ENCODE data around the gene PM20D1.

Gene PM20D1

GRCh38 chr1:205804605-205805004 is 45.3 kb downstream of the PM20D1 start:
- peak overlapping the region; percentile 57 for H3K4me3 Mint-ChIP-seq
- H3K27ac Mint-ChIP-seq, result peak overlapping the region; percentile 91
- H3K27me3 Mint-ChIP-seq, result no peaks in the 10 kb centered on the region
- H3K9me3 Mint-ChIP-seq, result no peaks in the 10 kb centered on the region
- DNase-seq, result no peak
- H3K36me3 Mint-ChIP-seq (ENCODE audit: low read depth), result peaks cover 58% of the 10 kb centered on the region
- H3K4me1 Mint-ChIP-seq (ENCODE audit: low read depth), result peaks cover 58% of the 10 kb centered on the region

GRCh38 chr1:205803986-205804385 is 45.9 kb downstream of the PM20D1 start:
- Mint-ChIP-seq H3K27me3 (no peaks in the 10 kb centered on the region), H3K9me3 (no peaks in the 10 kb centered on the region), H3K27ac (no peak overlapping the region)

GRCh38 chr1:205802060-205802459 is 47.9 kb downstream of the PM20D1 start:
- Mint-ChIP-seq H3K4me3 (no peak overlapping the region), H3K36me3 (ENCODE audit: low read depth) (peaks cover 60% of the 10 kb centered on the region), H3K9me3 (no peaks in the 10 kb centered on the region), H3K27ac (no peak overlapping the region), H3K27me3 (no peaks in the 10 kb centered on the region), H3K4me1 (ENCODE audit: low read depth) (peaks cover 35% of the 10 kb centered on the region)
- no peak for DNase-seq

More at GRCh38 chr1:205803986-205804385, 45.9 kb downstream of the PM20D1 start:
- H3K36me3 Mint-ChIP-seq (ENCODE audit: low read depth), result peaks cover 58% of the 10 kb centered on the region
- H3K4me3 Mint-ChIP-seq, result no peak overlapping the region
- DNase-seq, result no peak
- H3K4me1 Mint-ChIP-seq (ENCODE audit: low read depth), result peaks cover 52% of the 10 kb centered on the region

- Mint-ChIP-seq H3K36me3 (ENCODE audit: low read depth) (peaks cover 61% of the 10 kb centered on the region), H3K9me3 (no peaks in the 10 kb centered on the region), H3K4me3 (no peak overlapping the region), H3K4me1 (ENCODE audit: low read depth) (peaks cover 27% of the 10 kb centered on the region), H3K27ac (peak overlapping the region; percentile 26), H3K27me3 (no peaks in the 10 kb centered on the region)
- no peak for DNase-seq
Observed at GRCh38 chr1:205800981-205801703, 48.8 kb downstream of the PM20D1 start.

GRCh38 chr1:205800427-205800826 is 49.5 kb downstream of the PM20D1 start:
- no peak overlapping the region for H3K27ac Mint-ChIP-seq
- peaks cover 68% of the 10 kb centered on the region for H3K36me3 Mint-ChIP-seq (ENCODE audit: low read depth)
- no peak overlapping the region for H3K4me3 Mint-ChIP-seq

GRCh38 chr1:205798577-205798976 is 51.4 kb downstream of the PM20D1 start:
- Mint-ChIP-seq H3K36me3 (ENCODE audit: low read depth) (peaks cover 76% of the 10 kb centered on the region), H3K4me1 (ENCODE audit: low read depth) (peaks cover 4% of the 10 kb centered on the region), H3K27me3 (no peaks in the 10 kb centered on the region), H3K27ac (peak overlapping the region; percentile 24), H3K4me3 (no peak overlapping the region), H3K9me3 (no peaks in the 10 kb centered on the region)
- no peak for DNase-seq

More at GRCh38 chr1:205800427-205800826, 49.5 kb downstream of the PM20D1 start:
- Mint-ChIP-seq H3K9me3 (no peaks in the 10 kb centered on the region), H3K27me3 (no peaks in the 10 kb centered on the region), H3K4me1 (ENCODE audit: low read depth) (peaks cover 20% of the 10 kb centered on the region)
- DNase-seq, result no peak

GRCh38 chr1:205797168-205797567 is 52.8 kb downstream of the PM20D1 start:
- no peaks in the 10 kb centered on the region for H3K27me3 Mint-ChIP-seq
- no peaks in the 10 kb centered on the region for H3K9me3 Mint-ChIP-seq
- no peak for DNase-seq
- no peak overlapping the region for H3K4me3 Mint-ChIP-seq
- H3K36me3 Mint-ChIP-seq (ENCODE audit: low read depth), result peaks cover 86% of the 10 kb centered on the region
- H3K4me1 Mint-ChIP-seq (ENCODE audit: low read depth), result peaks cover 1% of the 10 kb centered on the region
- H3K27ac Mint-ChIP-seq, result peak overlapping the region; percentile 12

- no peak overlapping the region for H3K4me3 Mint-ChIP-seq
- H3K27me3 Mint-ChIP-seq, result no peaks in the 10 kb centered on the region
- DNase-seq, result no peak
- H3K36me3 Mint-ChIP-seq (ENCODE audit: low read depth), result peaks cover 96% of the 10 kb centered on the region
- H3K4me1 Mint-ChIP-seq (ENCODE audit: low read depth), result peaks cover 1% of the 10 kb centered on the region
- H3K27ac Mint-ChIP-seq, result peak overlapping the region; percentile 73
- H3K9me3 Mint-ChIP-seq, result no peaks in the 10 kb centered on the region
Observed at GRCh38 chr1:205794011-205794730, 55.8 kb downstream of the PM20D1 start.

- Mint-ChIP-seq H3K27ac (peak overlapping the region; percentile 44), H3K27me3 (no peaks in the 10 kb centered on the region), H3K36me3 (ENCODE audit: low read depth) (peaks cover 86% of the 10 kb centered on the region), H3K9me3 (no peaks in the 10 kb centered on the region), H3K4me1 (ENCODE audit: low read depth) (peaks cover 1% of the 10 kb centered on the region), H3K4me3 (no peak overlapping the region)
- DNase-seq, result no peak
Observed at GRCh38 chr1:205792961-205793673, 56.8 kb downstream of the PM20D1 start.

- Mint-ChIP-seq H3K27ac (no peak overlapping the region), H3K27me3 (no peaks in the 10 kb centered on the region), H3K36me3 (ENCODE audit: low read depth) (peaks cover 80% of the 10 kb centered on the region), H3K9me3 (no peaks in the 10 kb centered on the region), H3K4me3 (no peak overlapping the region), H3K4me1 (ENCODE audit: low read depth) (peaks cover 1% of the 10 kb centered on the region)
- DNase-seq, result no peak
Observed at GRCh38 chr1:205792481-205792881, 57.5 kb downstream of the PM20D1 start.

- Mint-ChIP-seq H3K27ac (no peak overlapping the region), H3K9me3 (no peaks in the 10 kb centered on the region), H3K4me3 (no peak overlapping the region), H3K4me1 (ENCODE audit: low read depth) (peaks cover 1% of the 10 kb centered on the region), H3K36me3 (ENCODE audit: low read depth) (peaks cover 72% of the 10 kb centered on the region), H3K27me3 (no peaks in the 10 kb centered on the region)
- DNase-seq, result peak; percentile 70
Observed at GRCh38 chr1:205791568-205792180, 58.3 kb downstream of the PM20D1 start.

- no peaks in the 10 kb centered on the region for H3K27me3 Mint-ChIP-seq
Observed at GRCh38 chr1:205787287-205787916, 62.5 kb downstream of the PM20D1 start.

GRCh38 chr1:205786601-205787000 is 63.3 kb downstream of the PM20D1 start:
- Mint-ChIP-seq H3K36me3 (ENCODE audit: low read depth) (peaks cover 24% of the 10 kb centered on the region), H3K4me1 (ENCODE audit: low read depth) (peaks cover 7% of the 10 kb centered on the region), H3K27ac (no peak overlapping the region), H3K27me3 (no peaks in the 10 kb centered on the region), H3K9me3 (no peaks in the 10 kb centered on the region), H3K4me3 (no peak overlapping the region)
- no peak for DNase-seq

More at GRCh38 chr1:205787287-205787916, 62.5 kb downstream of the PM20D1 start:
- no peak for DNase-seq
- Mint-ChIP-seq H3K4me3 (no peak overlapping the region), H3K9me3 (no peaks in the 10 kb centered on the region), H3K36me3 (ENCODE audit: low read depth) (peaks cover 32% of the 10 kb centered on the region), H3K27ac (no peak overlapping the region), H3K4me1 (ENCODE audit: low read depth) (peaks cover 7% of the 10 kb centered on the region)

- no peak overlapping the region for H3K4me3 Mint-ChIP-seq
- no peaks in the 10 kb centered on the region for H3K27me3 Mint-ChIP-seq
- no peak overlapping the region for H3K27ac Mint-ChIP-seq
- H3K36me3 Mint-ChIP-seq (ENCODE audit: low read depth), result peaks cover 13% of the 10 kb centered on the region
- DNase-seq, result no peak
- H3K4me1 Mint-ChIP-seq (ENCODE audit: low read depth), result peaks cover 7% of the 10 kb centered on the region
- no peaks in the 10 kb centered on the region for H3K9me3 Mint-ChIP-seq
Observed at GRCh38 chr1:205785446-205785845, 64.5 kb downstream of the PM20D1 start.
